SU-DHL-6 (cell line): ENCODE data around the gene MMP23B.
"Not testable (repeated sequence)": the region's sequence is repeated elsewhere in the genome, so short reads cannot be mapped to it uniquely, and the experiment has no call there.

ENCODE experiments used
- H2AFZ ChIP-seq: fragments of 200-600 bp; sonication (generic); 2 replicates; pipeline ENCODE4 v1.6.1; 2014; ENCODE audit warnings: low read depth, mild to moderate bottlenecking, moderate library complexity, mixed read lengths, antibody characterized with exemption, low read length; ENCODE audit not compliant: severe bottlenecking
- H3F3A ChIP-seq: fragments of 200-600 bp; shearing (Covaris generic); 2 replicates; pipeline ENCODE4 v1.6.0; 2016; ENCODE audit warnings: antibody characterized with exemption, mild to moderate bottlenecking; ENCODE audit not compliant: insufficient read depth
- H3K27ac ChIP-seq: fragments of 200-600 bp; sonication (generic); 2 replicates; pipeline ENCODE4 v1.5.1; 2016; ENCODE audit warnings: low read depth, mild to moderate bottlenecking, low read length, moderate library complexity, mixed read lengths
- H3K27me3 ChIP-seq: fragments of 200-600 bp; sonication (generic), shearing (Covaris generic); 2 replicates; pipeline ENCODE4 v1.6.0; 2014; ENCODE audit warnings: mild to moderate bottlenecking, low read length
- H3K36me3 ChIP-seq: fragments of 200-600 bp; sonication (generic); 2 replicates; pipeline ENCODE4 v1.6.1; 2014; ENCODE audit warnings: mild to moderate bottlenecking, low read length, mixed read lengths
- H3K4me2 ChIP-seq: fragments of 300-600, 200-600 bp; shearing (Covaris generic), sonication (generic); 2 replicates; pipeline ENCODE4 v1.6.0; 2014; ENCODE audit warnings: low read length, low read depth, mild to moderate bottlenecking; ENCODE audit not compliant: poor library complexity, severe bottlenecking
- H3K4me3 ChIP-seq: fragments of 200-600 bp; sonication (generic); 2 replicates; pipeline ENCODE4 v1.5.1; 2014; ENCODE audit warnings: antibody characterized with exemption, low read length, mild to moderate bottlenecking, mixed read lengths; ENCODE audit not compliant: insufficient read depth, poor library complexity, severe bottlenecking
- H3K79me2 ChIP-seq: fragments of 200-600 bp; sonication (generic); 2 replicates; pipeline ENCODE4 v1.6.1; 2014; ENCODE audit warnings: mild to moderate bottlenecking, low read length, moderate library complexity; ENCODE audit not compliant: insufficient read depth
- H3K9ac ChIP-seq: fragments of 200-600 bp; sonication (generic); 2 replicates; pipeline ENCODE4 v1.7.0; 2014; ENCODE audit warnings: mild to moderate bottlenecking, low read length
- H3K9me2 ChIP-seq: fragments of 200-600 bp; sonication (generic); replicated peaks from 2 replicates; pipeline ENCODE4 v1.6.1; 2014; ENCODE audit warnings: low read length; ENCODE audit not compliant: insufficient read depth
- H3K9me3 ChIP-seq: fragments of 200-600 bp; sonication (generic); 2 replicates; pipeline ENCODE4 v1.6.1; 2014; ENCODE audit warnings: low read length, mixed read lengths; ENCODE audit not compliant: insufficient read depth
- H4K20me1 ChIP-seq: fragments of 200-600 bp; sonication (generic); 2 replicates; pipeline ENCODE4 v1.6.1; 2014; ENCODE audit warnings: low read depth, mild to moderate bottlenecking, antibody characterized with exemption, low read length, moderate library complexity, mixed read lengths
- CTCF ChIP-seq: fragments of 200-600 bp; sonication (generic); IDR thresholded peaks from one replicate; pipeline ENCODE4 v1.5.1; 2017; ENCODE audit warnings: antibody characterized with exemption, mild to moderate bottlenecking, low read length, moderate library complexity; ENCODE audit not compliant: insufficient read depth, poor library complexity, severe bottlenecking
- EZH2phosphoT487 ChIP-seq: fragments of 200-600 bp; sonication (generic), shearing (Covaris generic); conservative IDR thresholded peaks from 2 replicates; pipeline ENCODE4 v1.6.1; 2018; ENCODE audit warnings: mild to moderate bottlenecking, antibody characterized with exemption, low read length, moderate library complexity, mixed read lengths

MMP23B gene

DNA sequence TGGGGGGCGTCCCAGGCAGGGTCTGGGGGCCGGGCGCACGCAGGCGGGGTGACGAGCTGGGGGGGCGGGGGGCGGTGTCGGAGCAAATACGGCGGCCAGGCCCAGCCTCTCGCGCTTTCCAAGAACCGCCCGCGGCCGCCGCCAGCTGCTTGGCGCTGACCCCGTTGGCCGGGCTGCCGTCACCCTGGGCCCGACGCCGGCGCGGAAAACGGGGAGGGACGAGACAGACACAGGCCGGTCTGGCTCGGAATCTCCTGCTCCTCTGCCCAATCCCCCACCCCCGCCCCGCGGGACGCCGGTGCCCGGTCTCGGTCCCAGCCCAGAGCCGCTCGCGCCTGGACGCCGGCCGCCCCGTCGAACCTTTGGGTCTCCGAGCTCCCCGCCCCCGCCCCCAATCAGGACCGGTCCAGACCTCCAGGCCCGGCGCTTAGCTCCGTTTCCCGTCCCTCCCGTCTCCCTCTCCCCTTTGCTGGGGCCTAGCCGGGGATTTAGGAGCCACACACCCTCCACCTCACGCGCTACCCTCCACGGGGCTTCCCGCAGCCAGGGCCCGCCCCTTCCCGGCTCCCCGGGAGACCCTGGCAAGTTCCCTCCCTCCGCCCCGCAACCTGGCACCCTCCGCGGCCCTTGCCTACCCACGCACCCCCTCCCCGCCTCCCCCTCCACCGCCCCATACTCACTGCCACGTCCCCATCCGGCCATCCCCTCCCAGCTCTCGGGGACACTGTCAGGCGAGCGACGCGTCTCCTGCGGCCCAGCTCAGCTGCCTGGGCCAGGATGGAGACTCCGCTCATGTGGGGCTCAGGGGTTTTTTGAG is 800 bp upstream of the MMP23B start:
- H3K4me2 ChIP-seq: peak overlapping the region; percentile 79
- H3K9me3 ChIP-seq: no peaks in the 10 kb centered on the region
- H4K20me1 ChIP-seq: no peaks in the 10 kb centered on the region
- H3K27ac ChIP-seq: no peak overlapping the region
- no peaks in the 10 kb centered on the region for H3K79me2 ChIP-seq
- peak overlapping the region; percentile 58 for H3K9ac ChIP-seq
- H2AFZ ChIP-seq: no peak overlapping the region
- no peaks in the 10 kb centered on the region for H3K27me3 ChIP-seq
- no peaks in the 10 kb centered on the region for H3K36me3 ChIP-seq
- TF ChIP-seq CTCF: no peak
- TF ChIP-seq EZH2phosphoT487: no peak
- no peak overlapping the region for H3K4me3 ChIP-seq
- no peaks in the 10 kb centered on the region for H3F3A ChIP-seq
- H3K9me2 ChIP-seq: no peaks in the 10 kb centered on the region

- not testable (repeated sequence) for H3K4me3 ChIP-seq, H3K36me3 ChIP-seq, H3K9me2 ChIP-seq, H3F3A ChIP-seq, H4K20me1 ChIP-seq, H2AFZ ChIP-seq, H3K4me2 ChIP-seq, H3K27me3 ChIP-seq, H3K9me3 ChIP-seq, H3K9ac ChIP-seq, H3K79me2 ChIP-seq, H3K27ac ChIP-seq
These were observed 1.4 kb downstream of the MMP23B start for GRCh38 chr1:1633409-1633808.

DNA sequence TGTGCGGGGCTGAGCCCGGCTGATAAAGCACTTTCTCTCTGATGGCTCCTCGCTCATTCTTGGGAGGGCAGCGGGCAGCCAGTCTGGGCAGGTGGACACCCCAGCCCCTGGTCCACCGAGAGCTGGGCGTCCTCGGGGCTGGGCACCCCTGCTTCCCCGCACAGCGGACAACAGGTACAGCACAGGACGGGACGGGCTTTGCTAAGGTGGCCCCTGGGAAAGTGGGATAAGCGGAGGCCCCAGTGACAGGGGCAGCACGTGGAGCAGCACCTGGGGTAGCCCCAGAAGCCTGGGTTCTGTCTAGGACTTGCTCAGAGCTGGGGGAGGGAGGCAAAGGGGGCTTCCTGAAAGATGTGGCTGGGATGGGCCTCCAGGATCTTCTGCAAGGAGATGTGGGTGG is 2.6 kb downstream of the MMP23B start:
- H3K4me3 ChIP-seq, H3K36me3 ChIP-seq, H3K4me2 ChIP-seq, H3K79me2 ChIP-seq, H3K9me3 ChIP-seq, H3K9me2 ChIP-seq, H3K9ac ChIP-seq, H3K27ac ChIP-seq, H3K27me3 ChIP-seq, H2AFZ ChIP-seq, H4K20me1 ChIP-seq, H3F3A ChIP-seq: not testable (repeated sequence)

DNA sequence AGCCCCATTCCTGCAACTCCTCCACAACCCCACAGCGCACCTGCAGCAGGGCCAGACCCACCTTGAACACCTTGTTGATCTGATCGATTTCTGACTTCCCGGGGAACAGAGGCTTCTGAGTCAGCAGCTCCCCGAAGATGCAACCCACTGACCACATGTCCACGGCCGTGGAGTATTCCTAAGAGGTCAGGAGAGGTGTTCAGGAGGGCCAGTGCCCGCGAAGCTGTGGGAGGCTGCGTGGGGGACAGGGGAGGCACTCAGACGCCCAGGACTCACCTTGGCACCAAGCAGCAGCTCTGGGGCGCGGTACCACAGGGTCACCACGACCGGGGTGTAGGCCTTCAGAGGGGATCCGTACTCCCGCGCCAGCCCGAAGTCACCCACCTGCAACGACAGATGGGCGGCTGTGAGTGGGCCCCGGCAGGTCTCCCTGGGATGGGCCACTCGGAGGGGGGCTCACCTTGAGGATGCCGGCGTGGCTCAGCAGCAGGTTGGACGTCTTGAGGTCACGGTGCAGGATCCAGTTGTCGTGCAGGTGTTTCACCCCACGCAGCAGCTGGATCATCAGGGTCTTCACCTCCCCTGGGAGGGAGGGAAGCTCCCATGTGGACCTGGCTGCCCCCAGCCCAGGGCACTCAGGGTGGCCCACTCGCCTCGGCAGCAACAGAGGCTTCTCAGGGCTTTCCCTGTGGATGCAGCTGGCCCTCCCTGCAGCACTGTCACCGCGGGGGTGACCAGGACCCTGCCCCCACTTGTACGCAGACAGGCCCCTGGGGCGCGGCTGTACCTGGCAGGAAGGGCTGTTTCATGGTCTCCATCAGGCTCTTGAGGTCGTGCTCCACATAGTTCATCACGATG is 4.9 kb downstream of the MMP23B start:
- H3K36me3 ChIP-seq, H3K79me2 ChIP-seq, H3F3A ChIP-seq, H3K9ac ChIP-seq, H3K27me3 ChIP-seq, H3K9me3 ChIP-seq, H2AFZ ChIP-seq, H3K4me3 ChIP-seq, H4K20me1 ChIP-seq, H3K27ac ChIP-seq, H3K9me2 ChIP-seq, H3K4me2 ChIP-seq: not testable (repeated sequence)

- not testable (repeated sequence) for H3K27ac ChIP-seq, H2AFZ ChIP-seq, H3K4me2 ChIP-seq, H3K9ac ChIP-seq, H3F3A ChIP-seq, H3K27me3 ChIP-seq, H3K9me3 ChIP-seq, H3K36me3 ChIP-seq, H3K4me3 ChIP-seq, H3K9me2 ChIP-seq, H3K79me2 ChIP-seq, H4K20me1 ChIP-seq
These were observed 5.5 kb downstream of the MMP23B start for GRCh38 chr1:1637479-1637875.

DNA sequence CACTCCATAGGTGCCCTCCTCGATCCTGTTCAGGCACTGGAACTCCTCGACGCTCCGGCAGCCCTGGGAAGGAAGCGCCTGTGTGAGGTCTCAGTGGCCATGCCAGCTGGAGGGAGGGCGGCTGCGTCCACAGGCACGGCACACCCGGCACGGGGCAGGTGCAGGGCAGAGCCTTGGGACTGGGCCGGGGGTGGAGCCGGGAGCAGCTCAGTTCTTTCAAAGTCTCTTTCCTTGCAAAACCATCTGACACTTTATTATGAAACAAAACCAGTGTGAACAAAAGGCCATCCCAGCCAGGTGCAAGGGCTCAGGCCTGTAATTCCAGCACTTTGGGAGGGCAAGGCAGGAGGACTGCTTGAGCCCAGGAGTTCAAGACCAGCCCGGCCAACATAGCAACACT is 6.6 kb downstream of the MMP23B start:
- not testable (repeated sequence) for H3K9me2 ChIP-seq, H3K27me3 ChIP-seq, H3K9me3 ChIP-seq, H4K20me1 ChIP-seq, H3K4me3 ChIP-seq, H3K9ac ChIP-seq, H3K36me3 ChIP-seq, H3K79me2 ChIP-seq, H3K27ac ChIP-seq, H3K4me2 ChIP-seq, H3F3A ChIP-seq, H2AFZ ChIP-seq

DNA sequence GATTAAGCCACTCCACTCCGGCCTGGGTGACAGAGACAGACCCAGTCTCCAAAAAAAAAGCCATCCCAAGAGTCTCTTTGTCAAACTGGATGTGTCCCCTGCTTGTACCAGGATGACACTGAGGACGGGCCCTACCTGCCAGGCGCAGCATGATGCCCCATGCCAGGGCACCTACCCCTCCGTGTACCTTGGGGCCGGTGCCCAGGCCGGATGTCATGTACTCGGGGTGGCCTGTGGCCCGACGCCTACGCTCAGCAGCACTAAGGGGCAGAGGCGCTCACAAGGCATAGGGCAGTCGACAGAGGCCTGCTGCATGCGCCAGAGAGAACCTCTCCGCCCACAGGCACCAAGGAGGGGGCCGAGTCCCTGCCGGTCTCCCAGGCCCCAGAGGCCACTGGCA is 7.4 kb downstream of the MMP23B start:
- H4K20me1 ChIP-seq, H3K27me3 ChIP-seq, H3K27ac ChIP-seq, H3K36me3 ChIP-seq, H3K4me3 ChIP-seq, H3F3A ChIP-seq, H3K9me3 ChIP-seq, H3K9me2 ChIP-seq, H3K9ac ChIP-seq, H3K79me2 ChIP-seq, H2AFZ ChIP-seq, H3K4me2 ChIP-seq: not testable (repeated sequence)
